Stimulated activated CD8-positive, alpha-beta memory T cell treated with anti-CD3 and anti-CD28 coated beads, Interleukin-7, amount 100 ng/mL, for 24 hours (primary cell): Measurements from ENCODE around the gene NRCAM.
"Not testable (repeated sequence)": the region's sequence is repeated elsewhere in the genome, so short reads cannot be mapped to it uniquely, and the experiment has no call there.

Experiments
- DNase-seq: peaks from one replicate; pipeline ENCODE4 v3.0.0-alpha.2; 2020; ENCODE audit warnings: low read depth

Gene NRCAM

DNA sequence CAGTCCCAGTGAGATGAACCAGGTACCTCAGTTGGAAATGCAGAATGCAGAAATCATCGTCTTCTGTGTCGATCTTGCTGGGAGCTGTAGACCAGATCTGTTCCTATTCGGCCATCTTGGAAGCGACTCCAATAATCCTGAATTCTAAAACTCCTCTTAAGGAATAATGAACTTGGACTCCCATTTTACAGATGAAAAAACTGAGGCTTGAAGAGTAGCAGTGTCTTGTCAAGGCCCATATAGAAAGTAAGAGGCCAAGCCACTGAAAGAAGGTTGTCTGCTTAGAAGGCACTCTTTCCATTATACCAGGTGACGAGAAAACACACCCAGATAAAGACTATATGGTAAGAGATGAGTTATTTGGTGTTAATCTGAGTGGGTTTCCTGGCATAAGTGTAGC lies 177.5 kb downstream of the NRCAM start:
- DNase-seq: no peak

- DNase-seq: no peak
Observed at GRCh38 chr7:108278281-108278680, 178.0 kb downstream of the NRCAM start.

- not testable (repeated sequence) for DNase-seq
Observed at GRCh38 chr7:108274447-108274846, 181.8 kb downstream of the NRCAM start.

- DNase-seq: not testable (repeated sequence)
Observed at GRCh38 chr7:108272891-108273290, 183.3 kb downstream of the NRCAM start.

- no peak for DNase-seq
Observed at GRCh38 chr7:108270385-108271015, 185.7 kb downstream of the NRCAM start.

DNA sequence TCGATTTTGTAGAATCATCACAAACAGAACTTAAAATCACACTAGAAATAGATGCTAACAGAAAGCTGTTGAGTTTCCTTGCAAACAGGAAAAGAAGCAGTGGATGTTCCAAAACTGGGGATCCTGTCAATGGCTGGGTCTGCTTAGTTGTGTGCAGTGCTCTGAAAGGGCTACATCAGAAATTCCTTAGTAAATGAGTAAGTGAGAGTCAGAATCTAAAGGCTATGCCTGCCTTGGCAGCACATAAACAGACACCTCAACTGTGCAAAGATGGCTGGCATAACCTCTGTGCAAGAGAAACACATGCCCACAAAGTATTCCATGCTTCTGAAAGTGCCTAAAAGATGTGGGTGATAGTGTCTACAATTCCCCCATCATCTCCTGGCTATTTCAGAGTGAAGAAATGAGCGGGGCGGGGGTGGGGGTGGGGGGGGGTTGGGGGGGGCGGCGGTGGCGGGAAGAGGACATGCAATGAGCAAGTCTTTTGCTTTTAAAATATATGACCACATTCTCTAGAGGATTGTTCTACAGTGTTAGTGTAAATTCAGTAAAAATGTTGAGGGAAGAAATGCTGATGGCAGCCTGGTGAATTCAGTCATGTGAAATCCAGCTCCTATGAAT lies 187.9 kb downstream of the NRCAM start:
- no peak for DNase-seq

GRCh38 chr7:108267615-108268014 lies 188.6 kb downstream of the NRCAM start:
- DNase-seq: no peak

DNA sequence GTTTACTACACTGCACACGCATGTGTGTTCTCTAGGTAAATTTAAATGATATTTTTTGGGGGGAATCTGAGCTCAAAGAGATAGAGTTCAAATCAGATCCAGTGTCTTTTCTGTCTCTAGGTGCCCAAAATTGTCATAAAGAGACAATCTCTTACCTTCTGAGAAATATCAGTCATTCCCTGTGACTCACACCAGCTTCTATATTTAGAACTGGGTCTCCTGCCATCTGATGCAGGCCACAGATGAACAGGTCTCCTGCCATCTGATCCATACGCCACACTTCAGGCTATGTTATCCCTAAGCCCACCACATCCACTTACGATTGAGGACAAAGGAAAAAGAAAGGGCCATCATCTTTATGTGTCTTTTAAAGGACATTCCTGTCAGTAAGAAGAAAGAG lies 189.7 kb downstream of the NRCAM start:
- DNase-seq: no peak

DNA sequence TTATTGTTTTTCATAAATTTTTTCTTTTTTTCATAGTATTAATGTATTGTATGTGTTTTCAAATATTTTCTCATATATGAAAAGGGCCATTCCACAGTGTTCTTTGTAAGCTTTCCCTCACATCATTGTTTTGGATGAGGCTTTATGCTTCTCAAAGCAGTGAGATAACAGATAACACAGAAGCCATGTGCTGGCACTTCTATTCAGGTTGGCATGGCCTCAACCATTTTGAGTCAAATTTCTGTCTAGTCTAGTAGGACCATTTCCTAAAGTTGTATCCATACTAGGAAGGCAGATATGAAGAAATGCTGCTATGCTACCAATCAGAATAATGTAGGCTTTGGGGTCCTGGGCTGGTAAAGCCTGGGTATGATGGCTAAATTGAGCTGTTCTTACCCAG lies 190.2 kb downstream of the NRCAM start:
- DNase-seq: no peak

DNA sequence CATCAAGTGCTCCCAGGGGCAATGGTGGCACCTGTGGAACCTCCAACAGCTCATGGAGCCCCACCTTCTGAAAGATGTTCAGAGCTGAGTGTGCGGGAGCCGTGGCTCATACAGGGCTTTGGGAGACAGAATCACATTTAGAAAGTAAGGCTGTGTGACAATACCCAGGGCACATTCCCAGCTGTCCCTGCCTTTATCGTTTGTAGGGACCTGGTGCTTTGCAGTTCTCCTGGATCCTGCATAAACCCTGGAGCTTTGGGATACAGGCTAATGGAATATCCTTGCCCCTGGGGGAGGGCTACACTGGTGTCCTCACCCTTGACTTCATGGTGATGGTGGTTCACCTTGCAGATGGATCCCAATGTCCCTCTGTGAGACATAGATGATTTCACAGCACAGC lies 191.2 kb downstream of the NRCAM start:
- DNase-seq: no peak

- no peak for DNase-seq
Observed at GRCh38 chr7:108263425-108263824, 192.8 kb downstream of the NRCAM start.

GRCh38 chr7:108261560-108262255 lies 194.5 kb downstream of the NRCAM start:
- DNase-seq: no peak

- DNase-seq: not testable (repeated sequence)
Observed at GRCh38 chr7:108259447-108259846, 196.8 kb downstream of the NRCAM start.

DNA sequence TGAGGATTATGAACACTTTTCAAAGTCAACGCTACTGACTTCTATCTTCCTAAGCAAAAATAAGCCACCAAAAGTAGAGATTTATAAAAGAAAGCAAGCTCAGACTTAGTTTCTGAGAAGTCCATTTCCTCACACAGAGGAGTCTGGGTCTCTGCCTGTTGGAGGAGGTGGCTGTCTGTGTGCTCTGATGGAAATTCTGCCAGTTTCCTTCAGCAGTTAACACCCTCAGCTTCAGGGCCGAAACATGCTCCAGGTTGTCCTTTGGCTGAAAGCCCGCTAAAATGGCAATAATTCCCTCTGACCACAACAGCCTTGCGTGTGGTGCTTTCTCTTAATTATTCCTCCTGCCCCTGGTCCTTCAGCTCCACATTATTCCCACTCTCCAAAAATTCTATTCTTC lies 198.3 kb downstream of the NRCAM start:
- DNase-seq: no peak

DNA sequence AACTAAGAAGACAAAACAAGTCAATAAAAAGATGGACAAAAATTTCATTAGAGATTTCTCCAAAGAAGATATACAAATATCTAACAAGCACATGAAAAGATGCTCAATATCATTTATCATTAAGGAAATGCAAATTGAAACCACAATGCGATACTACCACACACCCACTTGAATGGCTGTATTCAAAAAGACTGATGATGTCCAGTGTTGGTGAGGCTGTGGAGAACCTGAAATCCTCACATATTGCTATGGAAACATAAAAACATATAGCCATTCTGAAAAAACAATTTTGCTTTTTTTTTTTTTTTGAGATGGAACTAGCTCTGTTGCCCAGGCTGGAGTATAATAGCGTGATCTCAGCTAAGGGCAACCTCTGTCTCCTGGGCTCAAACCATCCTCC lies 202.0 kb downstream of the NRCAM start:
- no peak for DNase-seq

DNA sequence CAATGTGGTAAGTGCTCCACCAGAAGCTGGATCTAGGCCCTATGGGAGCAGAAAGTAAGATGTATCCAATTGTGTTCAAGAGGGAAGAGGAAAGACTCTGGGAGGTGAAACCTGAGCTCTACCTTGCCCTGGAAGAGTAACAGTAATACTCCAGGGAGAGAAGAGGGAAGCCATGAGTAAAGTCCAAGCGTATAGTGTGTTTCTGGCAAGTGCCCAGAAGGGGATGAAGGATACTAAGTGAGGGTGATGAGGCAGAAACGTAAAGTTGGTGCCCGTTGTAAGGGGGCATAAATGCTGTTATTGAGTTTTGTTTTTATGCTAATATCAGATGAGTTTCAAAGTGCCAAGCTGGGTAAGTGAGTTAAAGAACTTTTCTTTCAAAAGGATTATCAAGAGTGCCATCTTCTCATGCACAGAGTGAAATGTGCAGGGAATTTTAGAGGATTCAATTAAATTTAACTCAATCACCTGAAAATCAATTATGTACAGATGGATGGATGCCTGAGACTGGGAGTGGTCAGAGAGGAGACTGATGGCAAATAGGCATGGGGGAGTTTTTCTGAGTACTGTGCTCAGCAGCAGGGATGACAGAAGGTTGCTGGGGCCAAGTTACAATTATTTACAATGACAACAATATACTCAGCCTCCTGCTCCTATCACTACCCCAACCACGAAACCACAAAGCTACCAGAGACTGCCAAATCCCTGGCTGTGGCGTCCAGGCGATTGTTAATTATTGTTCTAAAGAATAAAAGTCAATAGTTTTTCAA lies 202.8 kb downstream of the NRCAM start:
- DNase-seq: no peak

GRCh38 chr7:108252177-108252576 lies 204.1 kb downstream of the NRCAM start:
- no peak for DNase-seq

DNA sequence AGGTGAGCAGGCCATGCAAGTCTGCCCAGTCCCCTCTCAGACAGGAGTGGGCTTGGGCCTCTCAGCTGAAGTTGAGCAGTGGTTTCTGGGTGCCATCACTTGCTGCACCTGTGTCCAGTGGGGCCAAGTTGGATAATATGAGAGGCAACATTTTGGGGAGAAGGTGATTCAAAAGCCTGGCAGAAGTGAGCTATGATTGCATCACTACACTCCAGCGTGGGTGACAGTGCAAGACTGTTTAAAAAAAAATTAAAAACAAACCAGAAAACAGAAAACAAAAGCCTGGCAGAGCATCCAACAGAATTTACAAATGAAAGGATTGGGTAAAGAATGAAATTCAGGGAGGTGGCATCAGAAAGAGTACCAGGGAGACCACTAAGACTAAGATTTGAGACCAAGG lies 204.5 kb downstream of the NRCAM start:
- no peak for DNase-seq

- no peak for DNase-seq
Observed at GRCh38 chr7:108249453-108249852, 206.8 kb downstream of the NRCAM start.

DNA sequence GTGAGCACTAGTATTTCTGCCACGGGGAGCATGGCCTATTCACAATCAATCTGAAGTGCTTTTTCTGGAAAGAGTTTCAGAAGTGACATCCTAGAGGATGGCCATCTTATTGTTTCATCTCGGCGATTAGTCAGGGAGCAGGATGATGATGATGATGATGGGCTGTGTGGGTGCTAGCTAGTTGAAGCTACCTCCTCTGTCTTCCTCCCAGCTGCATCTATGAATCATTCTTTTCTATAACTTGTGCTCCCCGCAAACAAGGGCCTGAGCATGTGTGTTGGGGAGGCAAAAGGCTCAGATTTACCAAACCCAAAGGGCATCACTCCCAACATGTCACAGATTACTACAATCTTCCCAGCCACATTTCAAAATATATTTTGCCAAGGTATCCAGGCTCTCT lies 207.4 kb downstream of the NRCAM start:
- no peak for DNase-seq

DNA sequence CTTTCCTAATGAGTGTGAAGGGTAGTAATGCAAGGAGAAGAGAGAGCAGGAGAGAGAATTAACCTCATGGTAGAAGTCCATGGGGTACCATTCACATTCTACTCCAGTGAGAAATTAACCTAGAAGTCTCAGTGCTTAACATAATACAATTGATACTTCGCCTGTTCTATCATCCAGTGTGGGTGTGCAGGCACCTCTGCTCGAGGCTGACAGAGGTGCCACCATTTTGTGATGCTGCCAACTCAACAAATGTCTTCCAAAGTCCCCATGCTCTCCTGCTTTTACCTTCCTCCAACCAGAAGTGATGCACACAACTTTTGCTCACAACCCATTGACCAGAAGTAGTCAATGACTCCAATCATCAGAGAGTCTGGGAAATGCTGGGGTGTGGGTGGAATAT lies 207.8 kb downstream of the NRCAM start:
- no peak for DNase-seq

- DNase-seq: no peak
Observed at GRCh38 chr7:108247614-108248013, 208.6 kb downstream of the NRCAM start.
